ENCODE results near the gene KCNK18. TPM values are rescaled to one million over a fixed set of nuclear protein-coding genes. Genes with fewer than 3 reads are reported as not detected.

The KCNK18 gene
- total RNA-seq, 1 experiment from 2014 or later: not detected

DNA sequence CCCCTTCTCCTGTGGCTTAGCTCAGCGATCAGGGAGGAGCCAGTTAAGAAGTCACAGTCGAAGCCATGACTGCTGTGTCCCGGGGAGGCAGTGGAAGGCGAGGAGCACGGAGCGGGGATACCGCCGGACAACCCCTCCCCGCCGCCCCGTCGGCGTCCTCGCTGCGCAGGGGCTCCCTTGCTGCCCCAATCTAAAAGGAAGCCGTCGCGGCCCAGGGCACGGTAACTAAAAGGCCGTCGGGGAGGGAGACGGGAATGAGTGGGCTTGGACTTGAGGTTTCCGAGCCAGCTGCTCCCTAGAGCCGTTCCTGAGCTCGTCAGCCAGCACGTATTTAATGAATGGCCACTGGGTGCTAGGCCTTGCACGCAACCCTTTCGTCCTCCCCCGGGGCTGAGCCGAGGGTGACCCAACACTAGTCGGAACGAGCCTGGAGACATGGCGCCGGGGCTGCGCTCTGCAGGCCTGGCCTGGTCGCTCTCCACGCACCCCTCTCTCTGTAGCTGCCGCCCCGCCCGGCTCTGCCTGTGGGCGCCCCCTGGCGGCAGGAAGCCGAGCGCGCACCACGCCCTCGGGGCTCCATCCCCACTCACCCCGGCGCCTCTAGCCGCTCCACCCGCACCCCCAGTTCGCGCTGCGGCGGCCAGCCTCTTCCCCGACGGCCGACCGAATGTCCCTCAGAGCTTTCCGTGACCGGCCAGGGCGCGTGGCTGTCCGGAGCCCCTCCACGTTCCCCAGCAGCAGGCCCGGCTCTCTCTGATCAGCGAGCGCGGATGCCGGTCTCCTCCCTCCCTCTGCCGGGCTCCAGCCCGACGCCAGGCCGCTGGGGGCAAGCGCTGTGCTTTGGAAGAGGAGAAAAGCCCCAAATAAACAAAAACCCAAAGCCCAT, 29.3 kb upstream of the KCNK18 start:
- peak; percentile 43 for DNase-seq (ENCODE audit: unreplicated experiment)
- H3K4me1 Mint-ChIP-seq (ENCODE audit: insufficient read depth, unreplicated experiment): no peaks in the 10 kb centered on the region
- TF ChIP-seq, protein P1, sequence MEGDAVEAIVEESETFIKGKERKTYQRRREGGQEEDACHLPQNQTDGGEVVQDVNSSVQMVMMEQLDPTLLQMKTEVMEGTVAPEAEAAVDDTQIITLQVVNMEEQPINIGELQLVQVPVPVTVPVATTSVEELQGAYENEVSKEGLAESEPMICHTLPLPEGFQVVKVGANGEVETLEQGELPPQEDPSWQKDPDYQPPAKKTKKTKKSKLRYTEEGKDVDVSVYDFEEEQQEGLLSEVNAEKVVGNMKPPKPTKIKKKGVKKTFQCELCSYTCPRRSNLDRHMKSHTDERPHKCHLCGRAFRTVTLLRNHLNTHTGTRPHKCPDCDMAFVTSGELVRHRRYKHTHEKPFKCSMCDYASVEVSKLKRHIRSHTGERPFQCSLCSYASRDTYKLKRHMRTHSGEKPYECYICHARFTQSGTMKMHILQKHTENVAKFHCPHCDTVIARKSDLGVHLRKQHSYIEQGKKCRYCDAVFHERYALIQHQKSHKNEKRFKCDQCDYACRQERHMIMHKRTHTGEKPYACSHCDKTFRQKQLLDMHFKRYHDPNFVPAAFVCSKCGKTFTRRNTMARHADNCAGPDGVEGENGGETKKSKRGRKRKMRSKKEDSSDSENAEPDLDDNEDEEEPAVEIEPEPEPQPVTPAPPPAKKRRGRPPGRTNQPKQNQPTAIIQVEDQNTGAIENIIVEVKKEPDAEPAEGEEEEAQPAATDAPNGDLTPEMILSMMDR (IDR thresholded peaks at IDR 0.05; ENCODE audit: unreplicated experiment): peak; percentile 95
- H3K27me3 Mint-ChIP-seq (ENCODE audit: insufficient read depth, unreplicated experiment): peaks cover 35% of the 10 kb centered on the region
- H3K36me3 Mint-ChIP-seq (ENCODE audit: insufficient read depth, unreplicated experiment): no peaks in the 10 kb centered on the region
- BruUV-seq (replicated peaks): no TSS peak
- intact Hi-C loops (cut with micrococcal nuclease): loop anchor here (2.0 to 5.0 kb wide), 3 partner anchors 56 to 221 kb away; no protein-coding TSS in a partner anchor
- H3K4me3 Mint-ChIP-seq (ENCODE audit: unreplicated experiment): peak overlapping the region; percentile 14
- no peak overlapping the region for H3K27ac Mint-ChIP-seq (ENCODE audit: low read depth, unreplicated experiment)
- POLR2A ChIA-PET: interaction anchor here (1.1 to 1.8 kb wide), 3 partner anchors 279 to 371 kb away, joined by 4 read pairs; no protein-coding TSS in a partner anchor
- CTCF ChIA-PET: interaction anchor here (0.6 to 18.6 kb wide), 34 partner anchors 8 to 486 kb away, joined by 3 to 578 read pairs (median 4); partner anchors contain the start of genes ENO4 and SLC18A2
- no peaks in the 10 kb centered on the region for H3K9me3 Mint-ChIP-seq (ENCODE audit: unreplicated experiment)

DNA sequence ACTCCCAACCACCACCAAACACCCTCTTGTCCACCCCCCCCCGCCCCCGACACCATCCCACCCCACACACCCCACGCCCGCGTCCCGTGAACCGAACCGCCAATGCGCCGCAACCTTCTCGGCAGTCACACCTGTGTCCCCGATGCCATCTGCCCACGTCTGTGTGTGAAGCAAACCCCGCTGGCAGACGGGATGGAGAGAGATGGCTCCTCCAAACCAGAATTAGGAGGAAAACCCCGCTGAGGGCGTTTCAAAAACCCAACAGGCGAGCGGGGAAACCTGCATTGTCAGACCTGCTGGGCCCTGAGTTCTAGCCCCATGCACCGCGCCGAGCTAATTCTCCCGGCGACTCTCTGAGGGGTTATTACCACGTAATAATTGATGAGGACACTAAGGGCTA, 28.6 kb upstream of the KCNK18 start:
- TF ChIP-seq, protein P1 (IDR thresholded peaks at IDR 0.05; ENCODE audit: unreplicated experiment): no peak
- CTCF ChIA-PET: interaction anchor here (0.7 to 18.6 kb wide), 8 partner anchors 11 to 514 kb away, joined by 3 to 578 read pairs (median 12); no protein-coding TSS in a partner anchor
- H3K27me3 Mint-ChIP-seq (ENCODE audit: insufficient read depth, unreplicated experiment): peaks cover 42% of the 10 kb centered on the region

DNA sequence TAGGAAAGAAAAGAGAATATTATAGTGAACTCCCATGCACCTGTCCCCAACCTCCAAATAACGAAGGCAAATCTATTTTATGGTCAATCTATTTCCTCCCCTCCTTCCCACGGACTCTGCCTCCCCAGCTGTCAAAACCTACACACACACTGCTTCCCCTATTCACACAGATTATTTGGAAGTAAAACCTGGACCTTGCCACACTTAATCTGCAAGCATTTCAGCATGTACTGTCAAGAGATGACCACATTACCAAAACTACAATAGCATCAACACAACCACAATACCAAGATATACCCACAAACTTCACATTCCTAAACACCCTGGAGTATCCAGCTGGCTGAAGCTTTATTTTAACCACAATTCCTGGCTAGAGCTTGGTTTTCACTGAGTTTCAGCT, 27.8 kb upstream of the KCNK18 start:
- no TSS peak for BruUV-seq (replicated peaks)
- Mint-ChIP-seq H3K27ac (ENCODE audit: low read depth, unreplicated experiment) (no peak overlapping the region), H3K9me3 (ENCODE audit: unreplicated experiment) (no peaks in the 10 kb centered on the region), H3K36me3 (ENCODE audit: insufficient read depth, unreplicated experiment) (no peaks in the 10 kb centered on the region), H3K4me3 (ENCODE audit: unreplicated experiment) (no peak overlapping the region), H3K27me3 (ENCODE audit: insufficient read depth, unreplicated experiment) (peaks cover 42% of the 10 kb centered on the region), H3K4me1 (ENCODE audit: insufficient read depth, unreplicated experiment) (no peaks in the 10 kb centered on the region)
- ChIA-PET POLR2A (no interaction called here), CTCF (interaction anchor here (0.6 to 18.6 kb wide), 5 partner anchors 17 to 706 kb away, joined by 3 to 578 read pairs (median 4); no protein-coding TSS in a partner anchor)
- DNase-seq (ENCODE audit: unreplicated experiment): no peak
- TF ChIP-seq, protein P1 (IDR thresholded peaks at IDR 0.05; ENCODE audit: unreplicated experiment): no peak
- intact Hi-C loops (cut with micrococcal nuclease): loop anchor here (5.0 kb wide), 2 partner anchors 57 to 167 kb away; no protein-coding TSS in a partner anchor

More for the DNA sequence above, 28.6 kb upstream of the KCNK18 start:
- intact Hi-C loops (cut with micrococcal nuclease): loop anchor here (5.0 kb wide), 2 partner anchors 56 to 166 kb away; no protein-coding TSS in a partner anchor
- H3K4me3 Mint-ChIP-seq (ENCODE audit: unreplicated experiment): no peak overlapping the region
- DNase-seq (ENCODE audit: unreplicated experiment): no peak
- H3K9me3 Mint-ChIP-seq (ENCODE audit: unreplicated experiment): no peaks in the 10 kb centered on the region
- H3K4me1 Mint-ChIP-seq (ENCODE audit: insufficient read depth, unreplicated experiment): no peaks in the 10 kb centered on the region
- POLR2A ChIA-PET: no interaction called here
- no peaks in the 10 kb centered on the region for H3K36me3 Mint-ChIP-seq (ENCODE audit: insufficient read depth, unreplicated experiment)
- no TSS peak for BruUV-seq (replicated peaks)
- no peak overlapping the region for H3K27ac Mint-ChIP-seq (ENCODE audit: low read depth, unreplicated experiment)

DNA sequence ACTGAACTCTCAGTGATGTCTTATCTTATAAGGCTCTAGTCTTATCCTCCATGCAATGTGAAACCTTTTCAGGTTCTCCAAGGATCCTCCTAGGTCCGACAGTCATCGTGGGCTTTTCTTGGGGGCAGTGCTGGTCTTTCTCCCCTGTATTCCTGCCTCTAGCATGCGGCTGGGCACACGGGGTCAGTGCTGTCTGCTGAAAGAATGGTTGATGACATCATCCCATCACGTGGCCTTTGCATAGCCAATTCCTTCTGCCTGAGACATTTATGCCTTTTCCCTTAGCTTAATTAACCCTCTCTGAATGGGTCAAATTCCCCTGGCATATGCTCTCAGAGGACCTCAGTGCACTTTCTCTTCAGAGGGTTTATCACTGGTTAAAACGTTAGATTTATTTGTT, 27.0 kb upstream of the KCNK18 start:
- no peaks in the 10 kb centered on the region for H3K36me3 Mint-ChIP-seq (ENCODE audit: insufficient read depth, unreplicated experiment)
- H3K27ac Mint-ChIP-seq (ENCODE audit: low read depth, unreplicated experiment): no peak overlapping the region
- no peaks in the 10 kb centered on the region for H3K4me1 Mint-ChIP-seq (ENCODE audit: insufficient read depth, unreplicated experiment)
- ChIA-PET CTCF (interaction anchor here (0.5 to 18.6 kb wide), 6 partner anchors 16 to 735 kb away, joined by 3 to 578 read pairs (median 3); no protein-coding TSS in a partner anchor), POLR2A (interaction anchor here (0.6 kb wide), 1 partner anchor 292 kb away, joined by 5 read pairs; no protein-coding TSS in a partner anchor)
- H3K27me3 Mint-ChIP-seq (ENCODE audit: insufficient read depth, unreplicated experiment): peaks cover 42% of the 10 kb centered on the region
- TF ChIP-seq, protein P1 (IDR thresholded peaks at IDR 0.05; ENCODE audit: unreplicated experiment): no peak
- no peak for DNase-seq (ENCODE audit: unreplicated experiment)
- H3K9me3 Mint-ChIP-seq (ENCODE audit: unreplicated experiment): no peaks in the 10 kb centered on the region
- H3K4me3 Mint-ChIP-seq (ENCODE audit: unreplicated experiment): no peak overlapping the region
- BruUV-seq (replicated peaks): no TSS peak
- intact Hi-C loops (cut with micrococcal nuclease): loop anchor here (10.0 kb wide), 1 partner anchor 95 kb away; no protein-coding TSS in a partner anchor
